SH-SY5Y (cell line): ENCODE results near the gene ABR.

Experiments used
- GATA2 ChIP-seq: IDR thresholded peaks from 2 replicates; pipeline ENCODE4 v1.6.1; 2011; ENCODE audit warnings: mild to moderate bottlenecking, low read depth, low read length
- GATA3 ChIP-seq: IDR thresholded peaks from 2 replicates; pipeline ENCODE4 v1.6.1; 2011; ENCODE audit warnings: low read depth, mild to moderate bottlenecking, low read length, moderate library complexity

GRCh38 chr17:962670-963069, 217.1 kb downstream of the ABR start:
- TF ChIP-seq GATA2 (no peak), GATA3 (no peak)
